Hepatocyte (in vitro differentiated cells): ENCODE data around the gene EML6.

Experiments used
- EZH2phosphoT487 ChIP-seq: fragments of 200-600 bp; sonication (generic); IDR thresholded peaks from one replicate; pipeline ENCODE4 v1.6.1; 2018; ENCODE audit warnings: antibody characterized with exemption, mild to moderate bottlenecking, low read depth, moderate library complexity; ENCODE audit not compliant: unreplicated experiment, severe bottlenecking
- TF ChIP-seq, protein P1 (sequence below): fragments of 200-600 bp; sonication (generic); IDR thresholded peaks from 2 replicates; pipeline ENCODE4 v1.5.1; 2016; ENCODE audit warnings: antibody characterized with exemption, mild to moderate bottlenecking; ENCODE audit not compliant: poor library complexity

DNA sequence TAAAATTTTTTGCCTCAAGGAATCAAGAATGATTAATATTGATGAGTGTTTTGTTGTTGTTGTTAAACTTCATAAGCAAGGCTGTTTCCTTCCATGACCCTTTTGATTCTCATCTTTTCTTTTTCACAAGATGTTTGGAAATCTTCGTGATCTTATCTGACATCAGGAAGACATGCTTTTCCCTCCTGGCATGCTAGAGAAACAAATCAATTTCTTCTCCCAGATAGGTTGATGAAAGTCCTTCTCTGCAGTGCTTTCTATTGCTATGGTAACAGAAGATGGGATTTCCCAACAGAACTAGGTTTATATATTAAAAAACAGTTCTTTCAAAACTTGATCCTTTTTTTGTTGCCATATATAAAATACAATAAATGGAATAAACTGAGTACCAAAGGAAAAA lies 85.2 kb downstream of the EML6 start:
- TF ChIP-seq, protein P1, sequence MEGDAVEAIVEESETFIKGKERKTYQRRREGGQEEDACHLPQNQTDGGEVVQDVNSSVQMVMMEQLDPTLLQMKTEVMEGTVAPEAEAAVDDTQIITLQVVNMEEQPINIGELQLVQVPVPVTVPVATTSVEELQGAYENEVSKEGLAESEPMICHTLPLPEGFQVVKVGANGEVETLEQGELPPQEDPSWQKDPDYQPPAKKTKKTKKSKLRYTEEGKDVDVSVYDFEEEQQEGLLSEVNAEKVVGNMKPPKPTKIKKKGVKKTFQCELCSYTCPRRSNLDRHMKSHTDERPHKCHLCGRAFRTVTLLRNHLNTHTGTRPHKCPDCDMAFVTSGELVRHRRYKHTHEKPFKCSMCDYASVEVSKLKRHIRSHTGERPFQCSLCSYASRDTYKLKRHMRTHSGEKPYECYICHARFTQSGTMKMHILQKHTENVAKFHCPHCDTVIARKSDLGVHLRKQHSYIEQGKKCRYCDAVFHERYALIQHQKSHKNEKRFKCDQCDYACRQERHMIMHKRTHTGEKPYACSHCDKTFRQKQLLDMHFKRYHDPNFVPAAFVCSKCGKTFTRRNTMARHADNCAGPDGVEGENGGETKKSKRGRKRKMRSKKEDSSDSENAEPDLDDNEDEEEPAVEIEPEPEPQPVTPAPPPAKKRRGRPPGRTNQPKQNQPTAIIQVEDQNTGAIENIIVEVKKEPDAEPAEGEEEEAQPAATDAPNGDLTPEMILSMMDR, result no peak
- no peak for TF ChIP-seq EZH2phosphoT487
